Measurements from ENCODE around the gene ZWILCH.

Gene ZWILCH

DNA sequence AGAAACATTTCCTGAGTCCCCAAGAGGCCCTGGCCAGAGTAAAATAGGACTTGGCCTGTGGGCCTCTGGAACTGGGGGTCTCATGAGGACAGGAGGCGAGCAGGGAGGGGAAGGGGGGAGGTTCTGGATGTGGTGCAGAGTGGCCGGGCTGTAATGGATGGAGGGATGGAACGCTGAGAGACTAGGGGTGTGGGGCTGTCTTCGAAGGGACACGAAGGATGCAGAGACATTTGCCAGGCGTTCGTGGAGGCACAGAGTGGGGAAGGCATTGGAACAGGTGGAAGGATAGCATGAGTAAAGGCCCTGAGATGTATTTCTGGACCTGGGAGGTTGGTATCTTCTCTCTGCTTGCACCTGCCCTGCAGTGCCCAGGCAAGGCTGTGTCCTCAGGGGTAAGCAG is 62.8 kb downstream of the ZWILCH start:
- TF ChIP-seq, protein P1, sequence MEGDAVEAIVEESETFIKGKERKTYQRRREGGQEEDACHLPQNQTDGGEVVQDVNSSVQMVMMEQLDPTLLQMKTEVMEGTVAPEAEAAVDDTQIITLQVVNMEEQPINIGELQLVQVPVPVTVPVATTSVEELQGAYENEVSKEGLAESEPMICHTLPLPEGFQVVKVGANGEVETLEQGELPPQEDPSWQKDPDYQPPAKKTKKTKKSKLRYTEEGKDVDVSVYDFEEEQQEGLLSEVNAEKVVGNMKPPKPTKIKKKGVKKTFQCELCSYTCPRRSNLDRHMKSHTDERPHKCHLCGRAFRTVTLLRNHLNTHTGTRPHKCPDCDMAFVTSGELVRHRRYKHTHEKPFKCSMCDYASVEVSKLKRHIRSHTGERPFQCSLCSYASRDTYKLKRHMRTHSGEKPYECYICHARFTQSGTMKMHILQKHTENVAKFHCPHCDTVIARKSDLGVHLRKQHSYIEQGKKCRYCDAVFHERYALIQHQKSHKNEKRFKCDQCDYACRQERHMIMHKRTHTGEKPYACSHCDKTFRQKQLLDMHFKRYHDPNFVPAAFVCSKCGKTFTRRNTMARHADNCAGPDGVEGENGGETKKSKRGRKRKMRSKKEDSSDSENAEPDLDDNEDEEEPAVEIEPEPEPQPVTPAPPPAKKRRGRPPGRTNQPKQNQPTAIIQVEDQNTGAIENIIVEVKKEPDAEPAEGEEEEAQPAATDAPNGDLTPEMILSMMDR (IDR thresholded peaks at IDR 0.05; ENCODE audit: low read depth, low read length) = no peak
- DNase-seq (ENCODE audit: extremely low read depth, low read depth) = no peak

DNA sequence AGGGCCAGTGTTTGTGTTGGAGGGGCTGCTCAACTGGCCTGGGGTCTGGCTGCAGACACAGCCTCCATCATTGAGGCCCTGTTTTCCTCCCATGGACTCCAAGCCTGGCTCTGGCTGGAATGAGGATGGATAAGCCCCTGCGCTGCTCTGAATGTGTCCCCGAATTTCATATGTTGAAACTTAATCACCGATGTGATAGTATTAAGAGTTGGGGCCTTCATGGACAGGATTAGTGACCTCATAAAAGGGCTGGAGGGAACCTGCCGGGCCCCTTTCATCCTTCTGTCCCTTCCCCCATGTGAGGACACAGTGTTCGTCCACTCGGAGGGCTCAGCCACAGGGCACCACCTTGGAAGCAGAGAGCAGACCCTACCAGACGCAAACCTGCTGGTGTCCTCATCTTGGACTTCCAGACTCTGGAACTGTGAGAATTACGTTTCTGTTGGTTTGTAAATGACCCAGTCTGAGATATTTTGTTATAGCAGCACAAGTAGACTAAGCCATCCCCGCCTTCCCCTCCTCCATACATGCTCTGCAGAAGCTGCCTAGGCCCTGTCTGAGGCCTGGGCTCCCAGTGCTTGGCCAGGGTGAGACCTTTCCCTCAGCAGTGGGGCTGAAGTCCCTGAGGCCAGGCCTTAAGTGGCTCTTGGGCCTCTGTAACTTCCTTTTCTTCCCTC is 64.5 kb downstream of the ZWILCH start:
- TF ChIP-seq, protein P1 (IDR thresholded peaks at IDR 0.05; ENCODE audit: low read depth, low read length) = no peak
- DNase-seq (ENCODE audit: extremely low read depth, low read depth) = no peak

DNA sequence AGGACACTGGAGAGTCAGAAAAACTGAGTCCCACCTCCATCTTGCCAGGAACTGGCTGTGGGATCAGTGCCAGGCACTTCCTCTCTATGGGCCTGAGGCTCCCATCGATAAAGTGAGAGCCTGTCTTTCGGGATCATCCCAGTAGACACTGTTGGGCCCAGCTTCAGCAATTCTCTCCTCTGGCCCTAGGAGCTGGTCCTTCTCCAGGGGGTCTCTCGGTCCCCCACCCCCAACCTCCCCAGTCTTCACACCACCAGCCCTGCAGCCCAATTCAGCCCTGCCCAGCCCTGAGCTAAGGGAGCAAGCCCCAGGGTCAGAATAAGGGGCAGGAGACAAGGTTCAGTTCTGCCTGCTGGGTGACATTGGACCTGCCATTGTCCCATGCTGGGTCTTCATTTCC is 65.2 kb downstream of the ZWILCH start:
- TF ChIP-seq, protein P1 (IDR thresholded peaks at IDR 0.05; ENCODE audit: low read depth, low read length) = no peak
- DNase-seq (ENCODE audit: extremely low read depth, low read depth) = no peak

DNA sequence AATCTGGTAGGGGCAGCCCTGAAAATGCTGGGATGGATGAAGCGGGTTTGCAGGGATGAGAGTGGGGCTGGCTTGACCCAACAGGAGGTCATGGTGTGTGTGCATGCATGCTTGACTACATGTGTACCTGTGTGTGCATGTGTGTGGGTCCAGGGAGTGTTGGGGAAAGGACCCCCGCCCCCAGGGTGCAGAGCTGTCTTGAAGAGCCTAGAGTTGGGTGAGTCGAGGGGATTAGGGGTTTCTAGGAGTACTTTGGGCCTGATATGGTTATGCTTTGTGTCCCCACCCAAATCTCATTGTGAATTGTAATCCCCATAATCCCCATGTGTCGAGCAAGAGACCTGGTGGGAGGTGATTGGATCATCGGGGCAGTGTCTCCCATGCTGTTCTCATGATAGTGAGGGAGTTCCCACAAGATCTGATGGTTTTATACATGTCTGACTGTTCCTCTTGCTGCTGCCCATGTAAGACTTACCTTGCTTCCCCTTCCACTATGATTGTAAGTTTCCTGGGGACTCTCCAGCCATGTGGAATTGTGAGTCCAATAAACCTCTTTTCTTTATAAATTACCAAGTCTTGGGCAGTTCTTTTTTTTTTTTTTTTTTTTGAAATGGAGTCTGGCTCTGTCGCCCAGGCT is 65.8 kb downstream of the ZWILCH start:
- TF ChIP-seq, protein P1 (IDR thresholded peaks at IDR 0.05; ENCODE audit: low read depth, low read length) = no peak

DNA sequence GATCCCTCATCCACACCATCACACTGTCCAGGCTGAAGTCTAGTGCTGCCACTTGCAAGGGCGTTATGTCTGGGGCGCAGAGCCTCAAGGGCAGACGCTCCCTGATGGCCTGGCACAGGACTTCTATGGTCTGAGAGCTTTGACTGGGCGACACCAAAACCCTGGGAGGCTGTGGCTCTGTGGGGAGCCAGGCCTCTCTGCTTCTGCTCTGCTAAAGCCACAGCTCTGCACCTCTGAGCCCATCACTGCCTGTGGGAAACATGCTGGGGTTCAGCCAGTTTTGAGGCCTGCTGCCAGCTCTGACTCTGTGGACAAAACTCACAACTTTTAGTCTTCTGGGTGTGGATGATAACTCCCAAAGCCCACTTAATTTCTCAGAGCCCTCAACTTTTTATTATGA is 67.0 kb downstream of the ZWILCH start:
- TF ChIP-seq, protein P1 (IDR thresholded peaks at IDR 0.05; ENCODE audit: low read depth, low read length) = no peak
- DNase-seq (ENCODE audit: extremely low read depth, low read depth) = no peak

More for the DNA sequence above, 65.8 kb downstream of the ZWILCH start:
- DNase-seq (ENCODE audit: extremely low read depth, low read depth) = no peak

DNA sequence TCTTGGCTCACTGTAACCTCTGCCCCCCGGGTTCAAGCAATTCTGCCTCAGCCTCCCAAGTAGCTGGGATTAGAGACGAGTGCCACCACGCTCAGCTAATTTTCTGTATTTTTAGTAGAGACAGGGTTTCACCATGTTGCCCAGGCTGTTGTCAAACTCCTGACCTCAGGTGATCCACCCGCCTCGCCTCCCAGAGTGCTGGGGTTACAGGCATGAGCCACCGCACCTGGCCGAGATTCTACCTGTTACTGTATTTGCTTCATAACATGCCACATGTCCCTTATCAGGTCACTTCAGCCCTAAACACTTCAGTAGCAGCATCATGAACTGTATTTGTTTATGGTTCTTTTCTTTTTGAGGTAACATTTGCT is 68.2 kb downstream of the ZWILCH start:
- TF ChIP-seq, protein P1 (IDR thresholded peaks at IDR 0.05; ENCODE audit: low read depth, low read length) = no peak
- DNase-seq (ENCODE audit: extremely low read depth, low read depth) = no peak

DNA sequence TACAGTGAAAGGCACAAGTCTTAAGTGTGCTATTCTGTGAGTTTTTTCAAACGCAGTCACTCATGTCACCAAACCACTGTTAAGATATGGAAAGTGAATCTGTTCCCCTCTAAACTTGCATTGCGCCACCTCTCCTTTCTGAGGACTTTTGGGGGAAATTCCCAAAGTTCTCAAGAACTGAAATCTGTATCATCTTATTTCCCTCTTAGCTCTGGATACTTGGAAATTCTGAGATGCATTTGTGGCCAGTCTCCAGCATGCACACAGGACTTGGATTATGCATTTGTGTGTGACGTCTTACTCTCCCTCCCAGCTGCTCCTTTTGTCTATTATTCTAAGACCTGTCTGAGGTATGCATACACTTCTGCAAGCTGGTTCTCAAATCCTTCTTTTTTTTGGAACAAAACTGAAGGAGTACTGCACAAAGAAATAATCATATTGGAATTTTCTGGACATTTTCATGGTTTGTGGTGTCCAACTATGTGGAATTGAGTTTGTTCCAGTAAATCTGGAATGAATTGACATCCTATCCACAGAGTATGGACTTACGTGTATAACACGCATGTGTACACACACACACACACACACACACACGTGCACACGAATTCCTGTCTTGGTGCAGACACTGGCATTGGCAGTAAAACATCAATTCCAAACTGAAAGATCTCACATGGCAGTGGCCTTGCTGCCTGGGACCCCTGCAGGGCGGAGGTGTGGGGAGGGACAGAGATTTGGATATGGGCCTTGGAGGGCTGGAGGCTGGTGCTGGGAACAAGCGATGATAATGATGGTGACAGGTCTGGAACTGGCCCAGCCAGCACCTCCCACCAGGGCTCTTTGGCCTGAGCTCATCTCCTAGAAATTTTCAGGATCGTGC is 68.8 kb downstream of the ZWILCH start:
- DNase-seq (ENCODE audit: extremely low read depth, low read depth) = peak; percentile 88
- TF ChIP-seq, protein P1 (IDR thresholded peaks at IDR 0.05; ENCODE audit: low read depth, low read length) = no peak

Data from AG09319 (cell line).